PFSK-1 (cell line): ENCODE measurements around the gene STAU1.

Source experiments
- FOXP2 ChIP-seq: optimal IDR thresholded peaks from 2 replicates; pipeline ENCODE3; 2011; ENCODE audit warnings: borderline replicate concordance, control low read depth, inconsistent platforms; ENCODE audit not compliant: insufficient read depth; ENCODE audit errors: extremely low read length, extremely low read depth
- POLR2AphosphoS5 ChIP-seq: IDR thresholded peaks from 2 replicates; pipeline ENCODE4 v1.6.1; 2012; ENCODE audit warnings: low read depth, mild to moderate bottlenecking, control low read depth, low read length, moderate library complexity
- REST ChIP-seq, 2 experiments: IDR thresholded peaks; 2 replicates each; pipeline versions ENCODE4 v1.6.1 to v1.8.0; 2011 to 2012; ENCODE audit warnings: low read depth in 2 of 2, low read length in 2 of 2, control low read depth in 1 of 2, inconsistent platforms in 1 of 2, mild to moderate bottlenecking in 1 of 2, moderate library complexity in 1 of 2; ENCODE audit not compliant: insufficient read depth in 1 of 2
- SIN3A ChIP-seq: IDR thresholded peaks from 2 replicates; pipeline ENCODE4 v1.6.1; 2012; ENCODE audit warnings: mild to moderate bottlenecking, low read length, moderate library complexity, borderline replicate concordance; ENCODE audit not compliant: insufficient read depth
- TAF1 ChIP-seq: IDR thresholded peaks from 2 replicates; pipeline ENCODE4 v1.6.1; 2012; ENCODE audit warnings: low read length, control low read depth, borderline replicate concordance; ENCODE audit not compliant: insufficient read depth

Gene STAU1

GRCh38 chr20:49214571-49214970 is 26.4 kb upstream of the STAU1 start:
- TF ChIP-seq FOXP2 (no peak), SIN3A (no peak), REST (IDR thresholded peaks at IDR 0.05; ENCODE audit: insufficient read depth in 1 of 2, low read depth in 2 of 2, low read length in 2 of 2) (no peak), POLR2AphosphoS5 (no peak), TAF1 (no peak)

- TF ChIP-seq POLR2AphosphoS5 (no peak), TAF1 (no peak), REST (IDR thresholded peaks at IDR 0.05; ENCODE audit: insufficient read depth in 1 of 2, low read depth in 2 of 2, low read length in 2 of 2) (no peak), FOXP2 (no peak), SIN3A (no peak)
These were observed 22.6 kb upstream of the STAU1 start for GRCh38 chr20:49210757-49211110.

GRCh38 chr20:49210101-49210756 is 22.1 kb upstream of the STAU1 start:
- TF ChIP-seq REST (IDR thresholded peaks at IDR 0.05; ENCODE audit: insufficient read depth in 1 of 2, low read depth in 2 of 2, low read length in 2 of 2) (no peak), SIN3A (no peak), POLR2AphosphoS5 (no peak), FOXP2 (no peak), TAF1 (no peak)

GRCh38 chr20:49207076-49207475 is 18.9 kb upstream of the STAU1 start:
- no peak for TF ChIP-seq REST (IDR thresholded peaks at IDR 0.05; ENCODE audit: insufficient read depth in 1 of 2, low read depth in 2 of 2, low read length in 2 of 2)
- no peak for TF ChIP-seq FOXP2
- no peak for TF ChIP-seq TAF1
- no peak for TF ChIP-seq SIN3A
- TF ChIP-seq POLR2AphosphoS5, result no peak
